Measurements from ENCODE around the gene DIS3L2. TPM values are rescaled to one million over a fixed set of nuclear protein-coding genes. Genes with fewer than 3 reads are reported as not detected.
"Not testable (repeated sequence)": the region's sequence is repeated elsewhere in the genome, so short reads cannot be mapped to it uniquely, and the experiment has no call there.

DIS3L2 gene
- total RNA-seq, 1 donor, result 30.7 TPM

DNA sequence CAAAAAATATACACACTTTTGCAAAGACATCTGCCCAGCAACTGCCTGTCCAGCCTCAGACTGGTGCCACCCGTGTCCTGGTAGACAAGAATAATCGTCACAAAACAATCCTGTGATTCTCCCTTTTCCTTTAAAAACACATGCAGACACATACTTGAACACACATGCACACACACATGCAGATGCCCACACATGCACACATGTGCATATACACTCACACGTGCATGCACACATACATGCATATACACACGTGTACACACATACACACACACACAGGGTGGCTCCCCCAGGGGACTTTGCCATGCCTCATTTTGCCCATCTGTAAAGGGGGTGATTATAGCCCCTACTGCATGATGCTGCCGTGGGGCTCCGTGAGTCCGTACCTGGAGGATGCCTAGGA, 392.1 kb downstream of the DIS3L2 start:
- no peak overlapping the region for H3K4me3 ChIP-seq (ENCODE audit: low read depth, low read length)
- no peak for DNase-seq (ENCODE audit: low read depth)
- TF ChIP-seq, protein P1, sequence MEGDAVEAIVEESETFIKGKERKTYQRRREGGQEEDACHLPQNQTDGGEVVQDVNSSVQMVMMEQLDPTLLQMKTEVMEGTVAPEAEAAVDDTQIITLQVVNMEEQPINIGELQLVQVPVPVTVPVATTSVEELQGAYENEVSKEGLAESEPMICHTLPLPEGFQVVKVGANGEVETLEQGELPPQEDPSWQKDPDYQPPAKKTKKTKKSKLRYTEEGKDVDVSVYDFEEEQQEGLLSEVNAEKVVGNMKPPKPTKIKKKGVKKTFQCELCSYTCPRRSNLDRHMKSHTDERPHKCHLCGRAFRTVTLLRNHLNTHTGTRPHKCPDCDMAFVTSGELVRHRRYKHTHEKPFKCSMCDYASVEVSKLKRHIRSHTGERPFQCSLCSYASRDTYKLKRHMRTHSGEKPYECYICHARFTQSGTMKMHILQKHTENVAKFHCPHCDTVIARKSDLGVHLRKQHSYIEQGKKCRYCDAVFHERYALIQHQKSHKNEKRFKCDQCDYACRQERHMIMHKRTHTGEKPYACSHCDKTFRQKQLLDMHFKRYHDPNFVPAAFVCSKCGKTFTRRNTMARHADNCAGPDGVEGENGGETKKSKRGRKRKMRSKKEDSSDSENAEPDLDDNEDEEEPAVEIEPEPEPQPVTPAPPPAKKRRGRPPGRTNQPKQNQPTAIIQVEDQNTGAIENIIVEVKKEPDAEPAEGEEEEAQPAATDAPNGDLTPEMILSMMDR (IDR thresholded peaks at IDR 0.05; ENCODE audit: insufficient read depth, low read depth, low read length), result no peak

DNA sequence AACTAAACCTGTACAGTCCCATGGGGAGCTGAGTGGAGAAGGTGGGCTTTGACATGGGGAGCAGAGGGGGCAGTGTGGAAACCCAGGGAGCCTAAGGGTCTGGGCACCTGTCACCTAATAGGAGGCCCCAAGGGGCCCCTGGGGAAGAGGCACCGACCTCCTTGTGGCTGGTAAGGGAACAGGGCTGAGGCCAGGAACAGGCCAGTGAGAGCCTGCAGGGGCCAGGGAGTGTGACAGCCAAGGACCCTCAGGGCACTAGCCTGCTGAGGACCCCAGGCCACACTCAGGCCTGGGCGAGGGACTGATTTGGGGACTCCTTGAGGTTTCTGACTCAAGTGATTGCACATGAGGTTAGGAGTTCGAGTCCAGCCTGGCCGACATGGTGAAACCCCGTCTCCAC, 392.6 kb downstream of the DIS3L2 start:
- H3K4me3 ChIP-seq (ENCODE audit: low read depth, low read length), result no peak overlapping the region
- no peak for DNase-seq (ENCODE audit: low read depth)
- TF ChIP-seq, protein P1 (IDR thresholded peaks at IDR 0.05; ENCODE audit: insufficient read depth, low read depth, low read length), result no peak

DNA sequence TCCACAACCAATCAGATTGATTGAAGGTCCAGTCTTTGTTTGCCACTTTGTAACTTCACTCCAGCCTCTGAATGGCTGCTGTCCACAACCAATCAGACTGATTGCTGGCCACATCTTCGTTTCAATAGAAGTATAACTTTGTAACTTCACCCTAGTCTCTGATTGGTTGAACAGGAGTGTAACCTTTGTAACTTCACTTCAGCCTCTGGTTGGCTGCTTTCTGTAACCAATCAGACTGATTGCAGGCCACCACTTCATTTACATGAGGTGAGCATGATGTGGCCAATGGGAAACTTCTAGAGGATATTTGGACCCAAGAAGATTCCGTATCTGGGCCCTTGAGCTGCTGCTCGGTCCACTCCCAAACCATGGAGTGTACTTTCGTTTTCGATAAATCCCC, 400.1 kb downstream of the DIS3L2 start:
- DNase-seq (ENCODE audit: low read depth), result no peak
- H3K4me3 ChIP-seq (ENCODE audit: low read depth, low read length), result no peak overlapping the region
- TF ChIP-seq, protein P1 (IDR thresholded peaks at IDR 0.05; ENCODE audit: insufficient read depth, low read depth, low read length), result no peak

DNA sequence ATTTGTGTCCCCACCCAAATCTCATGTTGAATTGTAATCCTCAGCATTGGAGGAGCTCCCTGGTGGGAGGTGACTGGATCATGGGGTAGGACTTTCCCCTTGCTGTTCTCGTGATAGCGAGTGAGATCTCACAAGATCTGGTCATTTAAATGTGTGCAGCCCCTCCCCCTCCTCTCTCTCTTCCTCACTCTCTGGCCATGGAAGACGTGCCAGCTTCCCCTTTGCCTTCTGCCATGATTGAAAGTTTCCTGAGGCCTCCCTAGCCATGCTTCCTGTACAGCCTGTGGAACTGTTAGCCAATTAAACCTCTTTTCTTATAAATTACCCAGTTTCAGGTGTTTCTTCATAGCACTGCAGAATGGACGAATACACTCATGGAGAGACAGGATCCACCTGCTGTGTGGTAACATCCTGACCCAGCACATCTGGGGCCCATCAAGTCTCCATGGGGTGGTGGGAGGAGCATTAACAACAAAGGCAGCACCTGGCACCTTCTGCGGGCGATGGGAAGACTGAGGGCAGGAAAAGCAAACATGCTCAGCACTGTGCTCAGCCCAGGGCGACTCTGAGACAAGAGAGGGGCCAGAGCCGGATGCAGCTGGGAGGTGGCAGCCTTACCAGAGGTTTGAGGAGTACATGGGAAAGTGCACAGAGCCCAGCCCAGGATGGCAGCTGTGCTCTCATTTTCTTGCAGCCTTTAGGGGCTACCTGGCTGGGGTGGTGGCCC, 400.8 kb downstream of the DIS3L2 start:
- no peak for DNase-seq (ENCODE audit: low read depth)
- no peak overlapping the region for H3K4me3 ChIP-seq (ENCODE audit: low read depth, low read length)
- TF ChIP-seq, protein P1 (IDR thresholded peaks at IDR 0.05; ENCODE audit: insufficient read depth, low read depth, low read length), result no peak

DNA sequence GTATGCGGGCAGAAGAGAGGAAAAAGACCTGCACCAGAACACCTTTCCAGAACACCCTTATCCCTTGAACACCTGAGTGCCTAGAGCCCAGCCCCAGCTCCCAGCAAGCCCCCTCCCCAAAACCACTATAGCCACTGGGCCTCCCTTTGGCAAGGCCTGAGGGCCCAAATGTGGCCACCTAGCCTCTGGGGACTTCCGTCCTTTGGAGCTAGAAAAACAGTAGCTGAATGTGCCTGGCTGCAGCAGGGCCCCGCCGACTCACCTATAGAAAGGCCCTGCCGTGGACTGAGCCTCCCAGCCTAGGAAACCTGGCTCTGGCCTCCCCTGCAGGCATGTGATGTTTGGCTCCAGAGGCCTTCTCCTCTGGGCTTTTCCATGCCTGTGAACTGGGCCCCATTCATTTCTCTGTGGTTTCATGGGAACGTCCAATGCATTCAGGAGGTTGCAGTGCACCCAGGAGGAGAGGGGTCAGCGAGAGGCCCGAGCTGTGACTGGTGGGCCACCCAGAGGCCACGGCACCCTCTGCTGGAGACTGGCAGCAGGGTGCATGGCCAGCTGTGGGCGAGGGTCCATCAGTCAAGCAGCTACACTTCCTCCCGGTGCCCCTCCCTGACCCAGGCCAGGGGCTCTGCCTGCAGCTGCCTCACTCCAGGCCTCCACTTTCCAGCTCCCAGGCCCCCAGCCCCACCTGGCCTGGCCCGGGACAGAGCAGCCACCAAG, 401.7 kb downstream of the DIS3L2 start:
- not testable (repeated sequence) for DNase-seq (ENCODE audit: low read depth); H3K4me3 ChIP-seq (ENCODE audit: low read depth, low read length)

DNA sequence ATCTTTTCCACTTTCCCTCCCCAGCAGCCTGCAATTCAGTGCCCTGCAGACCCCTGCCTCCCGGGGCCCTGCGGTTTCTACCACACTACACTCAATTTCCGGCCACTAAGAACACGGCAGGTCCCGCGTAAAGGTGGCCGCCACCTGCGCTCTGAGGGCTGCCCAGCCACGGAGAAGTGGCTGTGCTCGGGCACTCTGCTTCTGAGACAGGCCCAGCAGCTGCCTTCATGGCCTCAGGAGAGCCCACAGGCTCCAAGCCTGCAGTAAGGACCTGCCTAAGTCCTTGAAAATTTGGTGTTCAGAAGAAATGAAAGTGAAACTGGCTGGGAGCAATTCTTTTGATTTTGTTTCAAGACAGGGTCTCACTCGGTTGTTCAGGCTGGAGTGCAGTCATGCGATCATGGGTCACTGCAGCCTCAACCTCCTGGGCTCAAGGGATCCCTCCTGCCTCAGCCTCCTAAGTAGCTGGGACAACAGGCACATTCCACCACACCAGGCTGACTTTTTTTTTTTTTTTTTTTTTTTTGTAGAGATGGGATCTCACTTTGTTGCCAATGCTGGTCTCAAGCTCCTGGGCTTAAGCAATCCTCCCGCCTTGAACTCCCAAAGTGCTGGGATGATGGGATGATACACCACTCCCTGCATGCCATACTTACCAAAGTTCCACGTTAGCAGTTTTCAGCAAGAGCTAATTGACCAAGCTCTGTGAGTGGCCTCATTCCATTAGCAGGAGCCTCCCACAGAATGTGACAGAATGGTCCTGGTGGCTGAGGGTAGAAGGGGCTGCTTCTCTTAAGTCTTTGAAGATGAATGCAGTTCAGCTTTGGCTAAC, 402.5 kb downstream of the DIS3L2 start:
- TF ChIP-seq, protein P1 (IDR thresholded peaks at IDR 0.05; ENCODE audit: insufficient read depth, low read depth, low read length), result no peak
- H3K4me3 ChIP-seq (ENCODE audit: low read depth, low read length), result no peak overlapping the region
- DNase-seq (ENCODE audit: low read depth), result peak; percentile 61

DNA sequence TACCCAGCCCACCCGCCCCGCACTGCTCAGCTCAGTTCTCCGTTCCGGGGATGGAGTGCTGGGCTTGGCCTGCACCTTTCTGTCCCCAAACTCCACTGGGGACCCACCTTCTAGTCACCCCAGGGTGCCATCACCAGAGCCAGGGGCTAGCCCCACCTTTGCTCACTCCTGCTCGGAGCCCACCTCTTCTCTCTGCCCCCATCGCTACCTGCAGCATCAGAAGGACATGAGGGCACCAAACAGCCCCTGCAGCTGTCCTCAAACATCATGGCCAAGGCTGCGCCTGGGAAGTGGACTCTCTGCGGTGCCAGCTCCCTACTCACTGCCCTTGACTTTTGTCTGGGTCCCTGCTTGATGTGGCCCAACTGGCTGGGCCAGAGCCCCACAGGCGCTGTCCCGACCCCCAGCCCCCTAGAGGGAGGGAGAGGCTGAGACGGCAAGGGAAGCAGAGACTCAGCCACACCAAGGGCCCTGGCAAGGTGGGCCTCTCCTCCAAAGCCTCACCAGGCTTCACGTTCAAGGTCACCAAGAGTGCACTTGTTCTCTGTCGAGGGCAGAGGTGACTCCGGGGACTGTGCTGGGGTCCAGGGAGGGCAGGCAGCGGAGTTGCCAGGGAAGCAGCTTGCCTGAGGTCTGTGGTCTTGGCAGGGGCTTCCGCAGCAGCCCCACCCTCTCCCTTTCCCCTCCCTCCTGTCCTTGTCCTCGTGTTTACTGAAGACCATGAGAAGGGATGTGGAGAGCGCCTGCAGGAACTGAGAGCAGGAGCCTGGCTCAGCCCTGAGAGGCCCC, 403.5 kb downstream of the DIS3L2 start:
- not testable (repeated sequence) for H3K4me3 ChIP-seq (ENCODE audit: low read depth, low read length); DNase-seq (ENCODE audit: low read depth)

Measured in fibroblast of villous mesenchyme (primary cell).